Gastrocnemius medialis (tissue), 4 donors: Measurements from ENCODE around the gene FGF4. TPM values are rescaled to one million over a fixed set of nuclear protein-coding genes. Genes with fewer than 3 reads are reported as not detected.

ENCODE experiments used
- ATAC-seq, 2 donors: fragments of 150-250 bp; one replicate each; pipeline ENCODE4 v1.9.1; 2016
- DNase-seq, 2 donors: peaks; one replicate each; pipeline ENCODE4 v3.0.0-alpha.2; 2019
- H3K27ac ChIP-seq, 4 donors: fragments of 200-600 bp; sonication (generic); 1 replicate in 1 of 4; 2 replicates in 3 of 4; pipeline ENCODE4 v1.5.1; 2016 to 2018; ENCODE audit warnings: mild to moderate bottlenecking in 2 of 4, moderate library complexity in 1 of 4
- H3K27me3 ChIP-seq, 3 donors: fragments of 200-600 bp; sonication (generic) in 2 of 3; 1 replicate in 1 of 3; 2 replicates in 2 of 3; pipeline versions ENCODE4 v1.5.1 to v1.6.0; 2016 to 2019; ENCODE audit warnings: mild to moderate bottlenecking in 1 of 3, moderate library complexity in 1 of 3
- H3K36me3 ChIP-seq, 2 donors: fragments of 200-600 bp; sonication (generic) in 1 of 2; one replicate each; pipeline ENCODE4 v1.5.1; 2017 to 2018
- H3K4me1 ChIP-seq, 2 donors: fragments of 200-600 bp; sonication (generic) in 1 of 2; one replicate each; pipeline ENCODE4 v1.5.1; 2016 to 2017; ENCODE audit warnings: mild to moderate bottlenecking in 2 of 2
- H3K4me3 ChIP-seq, 4 donors: fragments of 200-600 bp; sonication (generic) in 3 of 4; 1 replicate in 1 of 4; 2 replicates in 3 of 4; pipeline ENCODE4 v1.5.1; 2016 to 2019; ENCODE audit warnings: mild to moderate bottlenecking in 2 of 4
- H3K9me3 ChIP-seq, 3 donors: fragments of 200-600 bp; sonication (generic) in 2 of 3; 1 replicate in 1 of 3; 2 replicates in 2 of 3; pipeline ENCODE4 v1.5.1; 2016 to 2019
- POLR2A ChIP-seq, 2 donors: fragments of 450-650 bp; IDR thresholded peaks; one replicate each; pipeline ENCODE4 v1.6.1; 2017; ENCODE audit warnings: antibody characterized with exemption in 2 of 2, mild to moderate bottlenecking in 2 of 2, moderate library complexity in 2 of 2
- in situ Hi-C, 4 donors: fragments of 200-750 bp; cut with MboI; loops; one replicate each; pipeline versions ENCODE4 v1.15.0 to v1.8.0; 2017; ENCODE audit warnings: low sequenced_read_pairs in 4 of 4
- intact Hi-C: fragments of 100-400 bp; cut with DNase I; formaldehyde crosslinking; loops from one replicate; pipeline ENCODE4 v1.15.1; 2023; ENCODE audit warnings: low total_unique reads
- total RNA-seq, 4 donors: library from RNA; depleted of rRNA; stranded (reverse); fragments of >200 nt; gene quantifications; one replicate each; pipeline versions ENCODE4 v1.1.0 to v1.2.3, GENCODE V29; 2016
- TF ChIP-seq, protein P1 (sequence below), 5 experiments: fragments of 450-650 bp in 3 of 5; fragments of 200-600 bp in 2 of 5; sonication (generic) in 2 of 5; IDR thresholded peaks in 4 of 5; conservative IDR thresholded peaks in 1 of 5; 1 replicate in 4 of 5; 2 replicates in 1 of 5; pipeline ENCODE4 v1.5.1; 2016 to 2019; ENCODE audit warnings: antibody characterized with exemption in 5 of 5, mild to moderate bottlenecking in 3 of 5, moderate library complexity in 3 of 5

The FGF4 gene
- total RNA-seq, 4 donors from 2014 or later, result not detected

- Histone ChIP-seq H3K4me1 (no peaks in the 10 kb centered on the region), H3K27ac (no peak overlapping the region), H3K4me3 (no peak overlapping the region), H3K36me3 (no peaks in the 10 kb centered on the region), H3K9me3 (no peaks in the 10 kb centered on the region), H3K27me3 (peaks cover 0 to 4% (median 0%) of the 10 kb centered on the region in 3 donors)
- no peak for DNase-seq
- ATAC-seq, result no peak
- intact Hi-C loops (no loop called here), in situ Hi-C loops (no loop called here)
- TF ChIP-seq POLR2A (IDR thresholded peaks at IDR 0.05), result no peak
- TF ChIP-seq, protein P1, sequence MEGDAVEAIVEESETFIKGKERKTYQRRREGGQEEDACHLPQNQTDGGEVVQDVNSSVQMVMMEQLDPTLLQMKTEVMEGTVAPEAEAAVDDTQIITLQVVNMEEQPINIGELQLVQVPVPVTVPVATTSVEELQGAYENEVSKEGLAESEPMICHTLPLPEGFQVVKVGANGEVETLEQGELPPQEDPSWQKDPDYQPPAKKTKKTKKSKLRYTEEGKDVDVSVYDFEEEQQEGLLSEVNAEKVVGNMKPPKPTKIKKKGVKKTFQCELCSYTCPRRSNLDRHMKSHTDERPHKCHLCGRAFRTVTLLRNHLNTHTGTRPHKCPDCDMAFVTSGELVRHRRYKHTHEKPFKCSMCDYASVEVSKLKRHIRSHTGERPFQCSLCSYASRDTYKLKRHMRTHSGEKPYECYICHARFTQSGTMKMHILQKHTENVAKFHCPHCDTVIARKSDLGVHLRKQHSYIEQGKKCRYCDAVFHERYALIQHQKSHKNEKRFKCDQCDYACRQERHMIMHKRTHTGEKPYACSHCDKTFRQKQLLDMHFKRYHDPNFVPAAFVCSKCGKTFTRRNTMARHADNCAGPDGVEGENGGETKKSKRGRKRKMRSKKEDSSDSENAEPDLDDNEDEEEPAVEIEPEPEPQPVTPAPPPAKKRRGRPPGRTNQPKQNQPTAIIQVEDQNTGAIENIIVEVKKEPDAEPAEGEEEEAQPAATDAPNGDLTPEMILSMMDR (IDR thresholded peaks at IDR 0.05 in 4 of 5, conservative IDR thresholded peaks at IDR 0.05 in 1 of 5), result no peak
Measured at GRCh38 chr11:69800278-69800677, 25.1 kb upstream of the FGF4 start.

DNA sequence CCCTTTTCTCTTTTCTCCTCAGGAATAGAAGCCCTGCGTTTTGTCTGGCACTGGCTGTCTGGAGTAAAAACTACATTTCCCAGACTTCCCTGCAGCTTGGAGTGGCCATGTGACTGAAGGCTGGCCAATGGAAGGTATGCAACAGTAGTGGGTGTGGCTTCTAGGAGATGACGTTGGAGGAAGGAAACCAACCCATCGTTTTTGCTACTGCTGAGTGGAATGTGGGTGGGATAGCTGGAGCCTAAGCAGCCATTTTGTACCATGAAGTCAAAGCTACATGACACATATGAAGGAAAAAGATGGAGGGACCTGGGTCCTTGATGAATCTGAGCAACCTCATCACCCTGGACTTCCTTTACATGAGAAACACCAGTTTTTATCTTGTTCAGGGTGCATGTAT, 24.4 kb upstream of the FGF4 start:
- in situ Hi-C loops (no loop called here), intact Hi-C loops (no loop called here)
- TF ChIP-seq, protein P1 (IDR thresholded peaks at IDR 0.05 in 4 of 5, conservative IDR thresholded peaks at IDR 0.05 in 1 of 5), result no peak
- TF ChIP-seq POLR2A (IDR thresholded peaks at IDR 0.05), result no peak

DNA sequence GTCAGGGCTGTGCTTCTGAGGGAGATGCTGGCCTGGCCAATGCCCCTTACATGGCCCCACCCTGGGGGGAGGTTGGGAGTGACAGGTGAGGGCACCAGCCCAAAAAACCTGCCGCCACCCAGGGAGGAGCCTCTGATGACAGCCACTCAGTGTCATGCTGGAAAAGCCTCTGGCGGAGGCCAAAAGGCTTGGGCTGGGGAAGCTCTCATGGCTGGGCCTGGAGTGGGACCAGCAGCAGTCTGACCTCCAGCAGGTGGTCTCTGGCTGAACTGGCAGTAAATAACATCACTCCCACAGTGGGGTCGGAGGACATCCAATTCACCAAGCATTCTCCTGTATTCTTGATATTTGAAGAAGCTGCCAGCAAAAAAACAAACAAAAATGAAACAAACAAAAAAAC, 24.0 kb upstream of the FGF4 start:
- intact Hi-C loops (no loop called here), in situ Hi-C loops (no loop called here)
- H3K4me1 ChIP-seq, result no peaks in the 10 kb centered on the region
- DNase-seq, result no peak
- no peak overlapping the region for H3K27ac ChIP-seq
- TF ChIP-seq POLR2A (IDR thresholded peaks at IDR 0.05), result no peak
- TF ChIP-seq, protein P1 (IDR thresholded peaks at IDR 0.05 in 4 of 5, conservative IDR thresholded peaks at IDR 0.05 in 1 of 5), result no peak
- no peak for ATAC-seq
- H3K36me3 ChIP-seq, result no peaks in the 10 kb centered on the region
- H3K9me3 ChIP-seq, result no peaks in the 10 kb centered on the region
- H3K27me3 ChIP-seq, result peaks cover 0 to 4% (median 0%) of the 10 kb centered on the region in 3 donors
- H3K4me3 ChIP-seq, result no peak overlapping the region

More for the DNA sequence above, 24.4 kb upstream of the FGF4 start:
- Histone ChIP-seq H3K27me3 (peaks cover 0 to 4% (median 0%) of the 10 kb centered on the region in 3 donors), H3K4me3 (no peak overlapping the region), H3K4me1 (no peaks in the 10 kb centered on the region), H3K9me3 (no peaks in the 10 kb centered on the region), H3K27ac (no peak overlapping the region), H3K36me3 (no peaks in the 10 kb centered on the region)
- no peak for ATAC-seq
- no peak for DNase-seq

DNA sequence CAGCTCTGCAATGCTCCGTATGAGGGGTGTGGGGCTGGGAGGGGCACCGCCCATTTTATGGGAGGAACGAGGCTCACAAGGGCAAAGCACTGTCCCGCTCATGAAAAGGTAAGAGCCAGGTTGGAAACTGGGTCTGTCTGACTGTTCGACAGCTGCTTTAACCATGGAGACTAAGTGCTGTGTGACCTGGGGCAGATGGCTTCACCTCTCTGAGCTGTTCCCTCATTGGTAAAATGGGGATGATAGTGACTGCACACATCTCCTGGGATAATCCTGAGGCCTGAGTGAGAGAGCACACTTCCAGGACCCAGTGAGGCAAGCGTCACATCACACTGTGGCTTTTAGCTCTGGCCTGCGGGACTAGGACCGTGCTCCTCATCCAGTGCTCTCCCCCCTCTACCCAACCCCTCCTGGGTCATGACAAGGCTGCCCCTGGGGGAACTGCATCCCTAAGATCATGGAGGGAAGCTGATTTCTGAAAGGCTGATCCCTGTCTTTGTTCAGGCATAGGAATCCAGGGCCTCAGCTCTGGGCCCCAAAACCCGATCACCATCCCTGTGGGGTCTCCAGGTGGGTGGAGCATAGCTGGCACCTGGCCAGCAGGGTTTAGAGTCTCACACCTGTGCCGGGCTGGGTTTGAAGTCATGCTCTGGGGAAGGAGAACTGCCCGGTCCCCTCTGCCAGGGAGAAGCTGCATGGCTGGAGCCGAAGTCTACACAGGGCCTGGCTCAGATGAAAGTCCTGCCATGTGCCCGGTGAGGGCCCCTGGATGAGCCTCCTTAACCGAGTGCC, 22.8 kb upstream of the FGF4 start:
- no peak for DNase-seq
- intact Hi-C loops (no loop called here), in situ Hi-C loops (no loop called here)
- ATAC-seq, result no peak
- TF ChIP-seq POLR2A (IDR thresholded peaks at IDR 0.05), result no peak
- TF ChIP-seq, protein P1 (IDR thresholded peaks at IDR 0.05 in 4 of 5, conservative IDR thresholded peaks at IDR 0.05 in 1 of 5), result no peak
- Histone ChIP-seq H3K4me3 (no peak overlapping the region), H3K9me3 (no peaks in the 10 kb centered on the region), H3K27ac (no peak overlapping the region), H3K27me3 (peaks cover 0 to 4% (median 0%) of the 10 kb centered on the region in 3 donors), H3K4me1 (no peaks in the 10 kb centered on the region), H3K36me3 (no peaks in the 10 kb centered on the region)
